Measurements from ENCODE around the gene ATAD3A.
"Not testable (repeated sequence)": the region's sequence is repeated elsewhere in the genome, so short reads cannot be mapped to it uniquely, and the experiment has no call there.

ATAD3A gene

GRCh38 chr1:1524750-1525383 lies 12.9 kb downstream of the ATAD3A start:
- not testable (repeated sequence) for DNase-seq

- DNase-seq, result not testable (repeated sequence)
Observed at GRCh38 chr1:1526476-1526875, 14.5 kb downstream of the ATAD3A start.

- no peak for DNase-seq
Observed at GRCh38 chr1:1527092-1527816, 15.3 kb downstream of the ATAD3A start.

DNA sequence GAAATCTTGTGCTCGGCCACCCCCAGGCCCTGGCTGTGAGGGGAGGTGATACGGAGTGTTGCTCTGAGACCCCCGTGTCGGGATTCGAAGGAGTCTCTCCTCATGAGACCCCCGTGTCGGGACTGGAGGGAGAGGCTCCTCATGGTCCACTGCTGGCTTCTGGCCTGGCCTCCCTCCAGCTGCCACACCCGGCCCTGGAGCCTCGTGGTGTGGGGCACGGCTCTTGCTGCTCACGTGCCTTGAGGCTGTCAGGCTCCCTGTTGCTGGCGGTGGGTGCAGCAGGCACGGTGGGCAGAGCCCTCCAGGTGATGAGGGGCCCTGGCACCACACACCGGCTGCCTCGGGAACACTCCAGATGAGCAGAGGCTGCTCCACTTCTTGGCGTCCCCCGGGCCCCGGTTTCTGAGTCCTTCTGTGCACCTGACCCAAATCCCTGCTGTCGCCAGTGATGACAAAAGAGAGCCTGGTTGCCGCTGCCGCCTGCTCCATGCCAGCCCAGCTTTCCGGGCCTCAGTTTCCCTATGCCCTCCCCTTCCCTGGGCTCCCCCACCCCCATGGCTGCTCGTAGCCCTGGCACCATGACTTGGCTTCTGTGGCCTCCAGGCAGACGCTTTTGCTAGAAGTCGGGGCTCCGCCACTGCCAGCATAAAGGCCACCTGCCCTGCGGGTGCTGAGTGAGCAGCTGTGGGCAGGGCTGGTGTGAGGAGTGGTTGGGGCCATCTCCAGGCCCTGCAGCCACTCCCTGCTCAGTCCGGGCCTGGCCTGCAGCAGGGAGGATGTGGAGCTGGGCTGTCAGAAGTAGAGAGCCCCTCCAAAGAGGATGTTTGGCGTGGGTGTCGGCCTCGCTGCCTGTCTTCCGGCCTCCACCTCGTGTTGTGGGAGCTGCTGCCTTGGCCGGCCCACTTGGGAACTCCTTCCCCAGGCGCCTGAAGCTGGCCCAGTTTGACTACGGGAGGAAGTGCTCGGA lies 16.6 kb downstream of the ATAD3A start:
- no peak for DNase-seq

- no peak for DNase-seq
Observed at GRCh38 chr1:1529321-1529720, 17.4 kb downstream of the ATAD3A start.

- DNase-seq, result no peak
Observed at GRCh38 chr1:1529936-1530335, 18.0 kb downstream of the ATAD3A start.

DNA sequence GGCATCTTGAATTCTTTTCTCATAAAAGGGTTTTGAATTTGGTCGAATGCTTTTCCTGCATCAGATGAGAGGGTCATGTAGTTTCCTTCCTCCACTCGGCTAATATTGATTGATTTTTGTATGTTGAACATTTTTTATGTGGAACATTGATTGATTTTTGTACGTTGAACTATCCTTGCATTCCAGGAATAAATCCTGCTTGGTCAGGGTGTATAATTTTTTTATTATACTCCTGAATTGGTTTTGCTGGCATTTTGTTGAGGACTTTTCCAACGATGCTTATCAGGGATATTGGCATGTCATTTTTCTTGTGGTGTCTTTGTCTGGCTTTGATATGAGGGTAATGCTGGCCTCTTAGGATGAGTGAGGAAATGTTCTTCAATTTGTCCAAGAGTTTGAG lies 20.0 kb downstream of the ATAD3A start:
- peak; percentile 22 for DNase-seq

DNA sequence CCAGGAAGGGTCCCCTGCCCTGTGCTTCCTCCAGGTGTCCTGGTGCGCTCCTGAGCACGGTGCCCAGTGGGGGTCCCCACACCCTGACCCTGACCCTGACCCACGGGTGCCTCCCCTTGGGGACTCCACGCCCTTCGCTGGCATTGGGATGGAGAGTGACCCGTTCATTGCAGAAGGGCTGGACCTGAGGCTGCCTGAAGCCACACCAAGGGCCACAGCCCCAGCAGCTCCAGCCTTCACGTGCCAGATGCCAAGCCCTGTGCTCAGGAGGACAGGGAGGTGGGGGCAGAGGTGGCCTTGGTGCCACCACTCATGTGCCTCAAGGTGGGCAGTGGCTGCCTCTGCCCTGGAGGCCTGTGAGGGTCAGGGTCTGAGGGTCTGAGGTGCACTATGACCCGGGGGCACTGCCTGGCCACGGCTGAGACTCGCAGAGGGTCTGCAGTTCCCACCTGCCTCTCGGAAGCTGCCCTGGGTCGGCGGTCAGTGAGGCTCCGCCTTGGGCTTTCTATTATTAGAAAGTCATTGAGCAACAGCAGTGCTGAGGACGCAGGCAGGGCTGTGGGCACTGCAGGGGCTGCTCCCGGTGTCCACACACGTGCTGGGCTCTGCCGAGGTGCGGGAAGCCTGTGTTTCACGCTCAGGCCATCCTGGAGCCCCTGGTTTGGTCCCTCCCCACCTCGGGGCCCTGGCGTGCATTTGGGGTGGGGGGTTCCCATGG lies 21.4 kb downstream of the ATAD3A start:
- not testable (repeated sequence) for DNase-seq

DNA sequence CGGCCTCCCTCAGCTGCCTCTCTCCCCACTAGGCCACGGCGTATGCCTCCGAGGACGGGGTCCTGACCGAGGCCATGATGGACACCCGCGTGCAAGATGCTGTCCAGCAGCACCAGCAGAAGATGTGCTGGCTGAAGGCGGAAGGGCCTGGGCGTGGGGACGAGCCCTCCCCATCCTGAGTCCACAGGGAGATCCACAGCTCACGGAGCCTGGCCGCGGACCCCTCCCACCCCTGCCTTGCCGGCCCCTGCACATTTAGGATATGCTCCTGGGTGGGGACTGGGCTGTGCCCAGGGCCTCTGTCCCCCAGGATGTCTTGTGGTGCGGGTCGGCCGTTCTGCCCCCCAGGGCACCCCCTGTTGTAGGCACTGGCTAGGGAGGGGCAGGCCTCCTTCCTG lies 21.9 kb downstream of the ATAD3A start:
- DNase-seq, result not testable (repeated sequence)

GRCh38 chr1:1534401-1535154 lies 22.6 kb downstream of the ATAD3A start:
- no peak for DNase-seq

DNA sequence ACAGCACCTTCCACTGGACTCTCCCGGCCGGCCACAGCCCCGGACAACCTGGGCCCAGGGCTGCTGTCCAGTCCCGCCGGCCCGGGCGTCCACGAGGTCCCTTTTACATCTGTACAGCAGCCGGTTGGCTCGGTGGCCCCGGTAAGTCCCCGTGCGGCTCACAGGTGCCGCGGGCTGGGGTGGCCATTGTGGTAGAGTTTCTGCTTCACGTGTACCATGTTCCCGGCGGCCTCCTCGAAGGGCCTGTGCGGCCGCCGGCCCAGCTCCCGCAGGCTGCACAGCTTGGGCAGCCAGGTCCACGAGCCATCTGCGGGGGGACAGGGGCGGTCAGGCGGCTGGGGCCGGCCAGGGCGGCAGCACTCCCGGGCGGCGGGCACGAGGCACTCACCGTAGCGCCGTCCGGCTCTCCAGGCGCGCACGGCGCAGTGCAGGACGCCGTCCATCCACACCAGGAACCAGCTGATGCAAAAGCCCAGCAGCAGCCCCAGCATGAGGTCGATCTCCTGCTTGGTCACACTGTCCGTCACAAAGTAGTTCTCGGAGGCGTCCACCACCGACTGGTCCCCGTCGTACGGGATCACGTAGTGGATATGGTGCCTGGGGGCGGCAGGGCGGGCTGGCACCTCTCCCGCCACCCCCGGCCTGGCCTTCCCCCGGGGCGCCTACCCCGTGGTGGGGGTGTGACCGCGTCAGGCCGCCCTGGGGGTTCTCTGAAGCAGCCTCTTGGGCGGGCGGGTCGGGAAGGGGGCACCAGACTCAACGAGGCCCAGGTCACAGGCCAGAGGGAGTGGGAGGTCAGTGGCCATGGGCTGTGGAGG lies 23.4 kb downstream of the ATAD3A start:
- DNase-seq, result no peak

DNA sequence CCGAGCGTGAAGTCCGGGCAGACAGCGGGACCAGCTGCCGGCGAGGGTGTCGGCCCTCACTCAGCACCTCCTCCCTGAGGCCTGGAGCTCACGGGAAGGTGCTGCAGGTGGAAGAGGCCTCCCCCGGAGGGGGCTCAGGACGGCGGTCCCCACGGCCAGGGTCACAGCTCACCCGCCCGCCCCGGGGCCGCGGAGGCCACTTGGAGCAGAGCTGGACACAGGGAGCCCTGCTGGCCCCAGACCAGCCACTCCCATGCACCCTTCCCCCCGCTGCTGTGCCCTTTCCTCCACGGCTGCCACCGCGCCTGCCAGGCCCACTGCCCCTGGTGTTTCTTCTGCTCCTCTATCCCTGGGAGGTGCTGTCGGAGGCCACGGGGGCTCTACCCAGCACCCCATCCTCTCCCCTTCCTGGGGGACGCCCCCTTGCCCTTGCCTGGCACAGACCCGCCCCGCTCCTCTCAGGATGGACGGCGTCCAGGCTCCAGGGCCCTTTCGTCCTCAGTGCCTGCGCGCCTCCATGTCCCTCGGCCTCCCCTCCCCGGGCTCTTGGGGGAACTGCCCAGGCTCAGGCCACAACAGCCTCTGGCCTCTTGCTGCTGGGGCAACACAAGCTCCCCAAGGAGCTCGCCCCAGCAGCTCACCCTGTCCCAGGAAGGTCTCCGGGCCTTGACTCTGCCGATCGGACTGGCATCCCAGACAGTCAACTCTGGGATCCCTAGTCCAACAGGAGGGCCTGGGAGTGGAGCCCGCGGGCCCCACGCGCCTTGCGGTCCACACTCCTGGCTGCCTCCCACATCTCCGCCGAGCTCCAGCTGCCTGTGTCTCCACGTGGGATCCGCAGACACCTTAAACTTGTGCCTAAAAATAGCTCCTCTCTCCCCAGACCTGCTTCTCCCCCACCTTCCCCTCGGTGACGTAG lies 24.3 kb downstream of the ATAD3A start:
- DNase-seq, result peak; percentile 40

DNA sequence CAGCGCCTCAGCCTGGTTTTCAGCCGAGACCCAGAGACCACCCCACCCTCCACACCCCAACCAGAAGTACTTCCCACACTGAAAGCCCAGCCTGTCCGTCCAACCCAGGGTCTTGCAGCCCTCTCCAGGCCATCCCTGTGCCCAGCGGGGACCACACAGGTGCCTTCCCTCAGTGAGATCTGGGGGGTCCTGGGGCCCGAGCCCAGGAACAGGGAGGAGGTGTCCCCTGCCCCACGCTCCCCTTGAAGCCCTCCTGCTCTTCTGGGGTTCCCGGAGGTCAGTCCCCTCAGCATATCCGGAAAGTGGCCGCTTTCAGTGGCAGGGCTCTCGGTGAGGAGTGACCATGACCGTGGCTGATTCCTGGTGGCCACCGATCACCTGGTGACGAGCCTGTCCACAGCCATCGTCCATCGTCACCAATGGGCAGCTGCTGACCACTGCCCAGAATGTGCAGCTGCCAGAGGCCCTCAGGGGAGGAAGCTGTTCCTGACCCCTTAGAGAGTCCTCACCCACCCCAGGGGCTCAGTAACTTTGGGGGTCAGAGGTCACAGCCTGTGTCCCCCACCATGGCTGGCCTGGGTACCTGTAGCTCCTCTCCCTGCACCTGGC lies 25.1 kb downstream of the ATAD3A start:
- DNase-seq, result no peak

DNA sequence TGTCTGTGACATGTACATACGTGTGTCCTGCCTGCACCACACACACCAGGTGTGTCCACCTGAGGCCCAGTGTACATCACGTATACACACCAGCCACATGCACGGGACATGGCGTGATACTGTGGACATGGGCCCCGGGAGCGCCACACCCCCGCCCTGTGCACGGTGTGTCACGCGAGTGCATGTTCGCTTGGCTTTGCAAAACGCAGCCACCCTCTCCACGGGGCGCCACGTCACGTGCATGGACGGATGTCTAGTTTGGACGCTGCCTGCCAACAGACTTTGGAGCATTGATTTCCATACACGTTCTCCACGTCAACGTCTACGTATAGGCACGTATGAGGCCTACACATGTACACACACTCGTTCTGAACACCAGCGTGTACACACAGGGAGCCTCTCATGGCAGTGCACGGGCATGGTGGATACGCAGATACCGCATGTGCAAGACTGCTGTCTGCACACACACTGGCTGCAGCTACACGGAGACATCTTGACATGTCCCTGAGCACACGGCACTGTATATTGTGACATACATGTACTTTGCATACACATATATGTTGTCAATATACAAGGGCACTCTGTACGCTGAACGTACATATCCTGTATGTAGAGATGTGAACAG lies 25.8 kb downstream of the ATAD3A start:
- no peak for DNase-seq

DNA sequence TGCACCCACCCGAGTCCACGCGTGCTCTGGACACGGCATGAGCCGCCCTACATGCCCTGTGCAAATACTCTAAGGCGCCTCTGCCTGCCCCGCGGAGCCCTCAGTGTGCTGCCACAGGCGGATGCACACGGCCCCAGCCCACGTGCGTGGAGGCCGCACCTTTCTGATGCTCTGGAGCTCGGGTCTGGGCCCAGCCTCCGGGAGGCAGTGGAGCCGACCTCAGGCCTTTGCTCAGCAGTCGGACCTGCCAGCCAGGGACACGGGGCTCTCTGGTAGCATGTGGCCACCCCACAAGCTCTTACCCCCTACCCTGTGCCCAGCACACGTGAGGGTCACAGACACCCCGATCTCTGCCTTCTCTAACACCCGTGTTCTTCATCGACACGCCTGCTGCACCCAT lies 26.4 kb downstream of the ATAD3A start:
- peak; percentile 34 for DNase-seq

DNA sequence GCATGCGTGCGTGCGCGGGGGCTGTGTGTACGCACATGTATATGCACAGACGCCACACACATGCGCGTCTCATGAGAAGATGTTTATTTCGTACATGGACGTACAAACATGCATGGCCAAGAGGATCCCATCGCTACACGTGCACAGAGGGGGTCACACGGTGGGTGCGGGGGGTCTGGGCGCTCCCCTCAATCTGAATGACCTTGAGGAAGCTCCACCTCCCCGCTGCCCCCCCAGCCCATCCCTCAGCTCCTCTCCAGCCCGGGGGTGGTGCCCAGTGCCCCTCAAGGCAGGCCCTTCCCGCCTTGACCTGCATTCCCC lies 27.0 kb downstream of the ATAD3A start:
- DNase-seq, result no peak

DNA sequence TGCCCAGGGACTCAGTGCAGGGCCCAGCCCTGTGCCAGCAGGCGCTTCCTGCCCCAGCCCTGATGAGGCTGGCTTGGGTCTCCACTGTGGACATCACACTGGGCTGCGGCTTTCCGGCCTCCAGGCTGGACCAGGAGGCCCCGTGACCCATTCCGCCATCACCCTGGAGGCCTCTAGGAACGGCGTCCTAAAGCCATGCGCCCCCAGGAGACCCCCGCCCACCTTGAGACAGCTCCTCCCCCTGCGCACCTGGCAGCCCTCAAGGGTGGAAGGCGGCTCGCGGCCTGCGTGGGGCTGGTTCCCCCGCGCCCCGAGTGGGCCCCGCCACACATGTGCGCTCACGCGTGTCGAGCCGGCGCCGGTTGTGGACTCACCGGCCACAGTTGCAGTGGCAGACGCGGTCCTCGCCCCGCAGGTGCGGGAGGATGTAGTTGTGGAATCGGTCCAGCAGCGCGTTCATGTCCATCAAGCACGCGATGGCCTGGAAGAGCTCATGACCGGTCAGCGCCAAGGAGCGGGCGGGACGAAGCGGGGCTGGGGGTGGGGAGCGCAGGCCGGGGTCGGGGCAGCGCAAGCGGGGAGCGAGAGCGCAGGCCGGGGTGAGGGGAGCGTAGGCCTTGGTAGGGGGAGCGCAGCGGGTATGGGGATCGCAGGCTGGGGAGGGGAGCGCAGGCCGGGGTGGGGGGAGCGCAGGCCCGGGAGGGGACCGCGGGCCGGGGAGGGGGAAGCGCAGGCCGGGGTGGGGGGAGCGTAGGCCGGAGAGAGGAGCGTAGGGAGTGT lies 27.5 kb downstream of the ATAD3A start:
- no peak for DNase-seq

GRCh38 chr1:1540090-1540817 lies 28.3 kb downstream of the ATAD3A start, which contains the start of gene TMEM240:
TSS of gene TMEM240 (minus strand) at chr1:1540624. CDS start at chr1:1540346, 278 bp downstream.
- no peak for DNase-seq

Measured in DMS53 (cell line).